ENCODE measurements around the gene ATG12. TPM values are rescaled to one million over a fixed set of nuclear protein-coding genes. Genes with fewer than 3 reads are reported as not detected.
A peak's percentile ranks its signal among the peaks of the same experiment; 100 is the strongest.

Gene ATG12
- total and polyA plus RNA-seq, 2 of the 13 experiments (the other 11 are each of a cell fraction or from before 2014, with no cell fraction given): 46.4 to 58.1 TPM

DNA sequence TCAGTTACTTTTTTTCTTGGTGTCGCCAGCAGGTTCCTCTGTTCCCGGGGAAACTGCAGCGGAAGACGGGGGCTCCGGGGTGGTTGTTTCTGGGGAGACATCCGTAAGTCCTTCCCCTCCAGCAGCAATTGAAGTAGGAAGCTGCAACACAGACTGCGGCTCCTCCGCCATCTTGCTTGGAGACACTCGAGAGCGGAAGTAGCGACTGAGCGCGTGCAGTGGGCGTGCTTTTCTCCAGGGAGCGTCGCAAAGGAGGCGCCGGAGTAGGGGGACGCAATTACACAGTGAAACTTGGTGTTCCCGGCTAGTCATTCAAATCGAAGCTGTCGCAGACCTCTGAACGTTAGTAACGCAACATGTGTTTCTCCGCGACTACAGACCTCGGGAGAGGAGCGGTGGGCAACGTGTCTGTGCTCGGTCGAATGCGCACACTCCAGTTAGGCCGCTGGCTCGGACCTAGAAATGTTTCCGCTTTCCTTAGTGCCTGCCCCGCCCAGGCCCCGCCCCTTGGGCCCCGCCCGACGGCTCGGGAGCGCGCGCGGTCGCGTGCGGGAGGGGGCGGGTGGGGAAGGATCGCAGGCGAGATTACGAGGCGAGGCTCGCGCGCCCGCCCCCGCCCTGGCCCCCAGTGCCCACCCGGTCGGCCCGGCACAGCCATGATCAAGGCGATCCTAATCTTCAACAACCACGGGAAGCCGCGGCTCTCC is at the start of gene ATG12, which contains the start of gene AP3S1 (continued):
- peak; percentile 87 for TF ChIP-seq GATAD1 (CRISPR knock-in tag; IDR thresholded peaks at IDR 0.05)
- TF ChIP-seq, protein P1, sequence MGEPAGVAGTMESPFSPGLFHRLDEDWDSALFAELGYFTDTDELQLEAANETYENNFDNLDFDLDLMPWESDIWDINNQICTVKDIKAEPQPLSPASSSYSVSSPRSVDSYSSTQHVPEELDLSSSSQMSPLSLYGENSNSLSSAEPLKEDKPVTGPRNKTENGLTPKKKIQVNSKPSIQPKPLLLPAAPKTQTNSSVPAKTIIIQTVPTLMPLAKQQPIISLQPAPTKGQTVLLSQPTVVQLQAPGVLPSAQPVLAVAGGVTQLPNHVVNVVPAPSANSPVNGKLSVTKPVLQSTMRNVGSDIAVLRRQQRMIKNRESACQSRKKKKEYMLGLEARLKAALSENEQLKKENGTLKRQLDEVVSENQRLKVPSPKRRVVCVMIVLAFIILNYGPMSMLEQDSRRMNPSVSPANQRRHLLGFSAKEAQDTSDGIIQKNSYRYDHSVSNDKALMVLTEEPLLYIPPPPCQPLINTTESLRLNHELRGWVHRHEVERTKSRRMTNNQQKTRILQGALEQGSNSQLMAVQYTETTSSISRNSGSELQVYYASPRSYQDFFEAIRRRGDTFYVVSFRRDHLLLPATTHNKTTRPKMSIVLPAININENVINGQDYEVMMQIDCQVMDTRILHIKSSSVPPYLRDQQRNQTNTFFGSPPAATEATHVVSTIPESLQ (CRISPR knock-in tag; conservative IDR thresholded peaks at IDR 0.05): peak; percentile 79
- peak; percentile 98 for TF ChIP-seq PRDM10 (CRISPR knock-in tag; IDR thresholded peaks at IDR 0.05; ENCODE audit: low read depth)
- TF ChIP-seq SAP130 (CRISPR knock-in tag; IDR thresholded peaks at IDR 0.05; ENCODE audit: low read depth): peak; percentile 88
- peak; percentile 54; the same call in 1 of the 2 replicates for TF ChIP-seq ZMYM2 (CRISPR knock-in tag; IDR thresholded peaks at IDR 0.05)
- peak; percentile 82; the same call in 1 of the 2 replicates for TF ChIP-seq ZNF350 (CRISPR knock-in tag; IDR thresholded peaks at IDR 0.05; ENCODE audit: borderline replicate concordance, low read depth)
- TF ChIP-seq EZH2 (conservative IDR thresholded peaks at IDR 0.05; ENCODE audit: low read depth, low read length): no peak
- no peak for TF ChIP-seq PAX8 (CRISPR knock-in tag; IDR thresholded peaks at IDR 0.05; ENCODE audit: borderline replicate concordance)
- TF ChIP-seq ZNF484 (CRISPR knock-in tag; IDR thresholded peaks at IDR 0.05; ENCODE audit: borderline replicate concordance, low read depth): no peak
- TF ChIP-seq, protein P2, sequence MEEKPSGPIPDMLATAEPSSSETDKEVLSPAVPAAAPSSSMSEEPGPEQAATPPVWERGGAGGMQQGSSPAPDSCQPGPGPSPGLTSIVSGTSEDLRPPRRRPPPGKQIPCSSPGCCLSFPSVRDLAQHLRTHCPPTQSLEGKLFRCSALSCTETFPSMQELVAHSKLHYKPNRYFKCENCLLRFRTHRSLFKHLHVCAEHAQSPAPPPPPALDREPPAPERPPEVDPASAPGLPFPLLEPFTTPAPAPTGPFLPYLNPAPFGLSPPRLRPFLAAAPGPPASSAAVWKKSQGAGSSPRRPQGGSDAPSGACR (CRISPR knock-in tag; IDR thresholded peaks at IDR 0.05): 0 out of 2 replicates have a peak, but pooled peaks have one; percentile 73
- TF ChIP-seq ZNF674 (CRISPR knock-in tag; IDR thresholded peaks at IDR 0.05; ENCODE audit: low read depth): peak; percentile 29; the same call in 1 of the 2 replicates
- TF ChIP-seq RCOR2 (CRISPR knock-in tag; IDR thresholded peaks at IDR 0.05): peak; percentile 54; the same call in 1 of the 2 replicates
- no peak for TF ChIP-seq REXO4 (CRISPR knock-in tag; IDR thresholded peaks at IDR 0.05; ENCODE audit: borderline replicate concordance)
- TF ChIP-seq TCF12 (IDR thresholded peaks at IDR 0.05): no peak
- TF ChIP-seq TCF12 (CRISPR knock-in tag; IDR thresholded peaks at IDR 0.05): no peak
- TF ChIP-seq ZNF143 (CRISPR knock-in tag; IDR thresholded peaks at IDR 0.05): peak; percentile 14; the same call in 1 of the 2 replicates
- peak; percentile 60; the same call in 1 of the 2 replicates for TF ChIP-seq ZNF816 (CRISPR knock-in tag; IDR thresholded peaks at IDR 0.05; ENCODE audit: borderline replicate concordance)
- no peak for TF ChIP-seq HNF1B (CRISPR knock-in tag; IDR thresholded peaks at IDR 0.05)
- no peak; the same call in 1 of the 2 replicates for TF ChIP-seq PRMT3 (CRISPR knock-in tag; IDR thresholded peaks at IDR 0.05; ENCODE audit: borderline replicate concordance, low read depth)
- TF ChIP-seq ZNF124 (CRISPR knock-in tag; IDR thresholded peaks at IDR 0.05): no peak
- peak; percentile 65; the same call in 1 of the 2 replicates for TF ChIP-seq ZNF615 (CRISPR knock-in tag; IDR thresholded peaks at IDR 0.05; ENCODE audit: borderline replicate concordance)

Measured in HepG2 (cell line).